ENCODE data around the gene SP110.

- TF ChIP-seq CTCF (IDR thresholded peaks at IDR 0.05; ENCODE audit: low read depth, low read length): no peak
- TF ChIP-seq EZH2phosphoT487 (IDR thresholded peaks at IDR 0.05; ENCODE audit: low read depth): no peak
Observed at GRCh38 chr2:230219419-230220331, at the start of gene SP110.
